PC-9 (cell line): Measurements from ENCODE around the gene EXD3. TPM values are rescaled to one million over a fixed set of nuclear protein-coding genes. Genes with fewer than 3 reads are reported as not detected.
"Not testable (repeated sequence)": the region's sequence is repeated elsewhere in the genome, so short reads cannot be mapped to it uniquely, and the experiment has no call there.

Source experiments
- BruUV-seq: library from RNA; stranded (reverse); fragments of 400-500 nt; replicated peaks from 2 replicates; lab custom pipeline; 2021; lab: Mats Ljungman, UMichigan
- CTCF ChIA-PET: fragments of 300-600 bp; sonication (Branson Sonifier 250); formaldehyde crosslinking; loops from one replicate; lab custom pipeline; 2022; ENCODE audit warnings: antibody characterized with exemption; lab: Charles Lee
- POLR2A ChIA-PET: fragments of 300-600 bp; sonication (Branson Sonifier 250); formaldehyde crosslinking; loops from one replicate; lab custom pipeline; 2022; ENCODE audit warnings: antibody characterized with exemption; ENCODE audit not compliant: unreplicated experiment; lab: Charles Lee
- DNase-seq, 2 experiments: peaks; one replicate each; pipeline versions ENCODE4 v3.0.0 to v3.0.0-alpha.2; 2015 to 2022; ENCODE audit warnings: mixed read lengths in 1 of 2
- H2AFZ ChIP-seq: fragments of 200-600 bp; sonication (generic); 2 replicates; pipeline ENCODE4 v1.8.1; 2017; ENCODE audit warnings: antibody characterized with exemption
- H3F3A ChIP-seq: fragments of 200-600 bp; sonication (generic); 2 replicates; pipeline ENCODE4 v1.8.1; 2017; ENCODE audit warnings: antibody characterized with exemption, mild to moderate bottlenecking, low read depth; ENCODE audit not compliant: insufficient read depth
- H3K27ac ChIP-seq: fragments of 200-600 bp; sonication (generic); 2 replicates; pipeline ENCODE4 v1.6.1; 2016; ENCODE audit warnings: mixed run types
- H3K27me3 ChIP-seq: fragments of 200-600 bp; sonication (generic); 2 replicates; pipeline ENCODE4 v1.6.1; 2016; ENCODE audit warnings: low read depth, mixed run types; ENCODE audit not compliant: insufficient read depth
- H3K36me3 ChIP-seq: fragments of 200-600 bp; sonication (generic); 2 replicates; pipeline ENCODE4 v1.6.1; 2016; ENCODE audit warnings: low read depth, mixed run types
- H3K4me1 ChIP-seq: fragments of 200-600 bp; sonication (generic); replicated peaks from 2 replicates; pipeline ENCODE4 v1.6.1; 2016; ENCODE audit warnings: mixed run types; ENCODE audit not compliant: insufficient read depth
- H3K4me2 ChIP-seq: fragments of 200-600 bp; sonication (generic); 2 replicates; pipeline ENCODE4 v1.6.1; 2017; ENCODE audit warnings: mixed run types
- H3K4me3 ChIP-seq: fragments of 200-600 bp; sonication (generic); 2 replicates; pipeline ENCODE4 v1.6.1; 2016; ENCODE audit warnings: mixed run types
- H3K79me2 ChIP-seq: fragments of 200-600 bp; sonication (generic); 2 replicates; pipeline ENCODE4 v1.6.1; 2017; ENCODE audit warnings: low read depth, mixed run types
- H3K9me2 ChIP-seq: fragments of 200-600 bp; sonication (generic); 2 replicates; pipeline ENCODE4 v1.8.1; 2017; ENCODE audit warnings: mild to moderate bottlenecking; ENCODE audit not compliant: insufficient read depth
- H3K9me3 ChIP-seq: fragments of 200-600 bp; sonication (generic); 2 replicates; pipeline ENCODE4 v1.8.1; 2016; ENCODE audit warnings: low read depth; ENCODE audit not compliant: insufficient read depth
- H4K20me1 ChIP-seq: fragments of 200-600 bp; sonication (generic); 2 replicates; pipeline ENCODE4 v1.8.1; 2017; ENCODE audit not compliant: insufficient read depth
- EZH2 ChIP-seq: fragments of 200-600 bp; sonication (generic); IDR thresholded peaks from 2 replicates; pipeline ENCODE4 v1.8.0; 2017; ENCODE audit warnings: antibody characterized with exemption, low read depth
- intact Hi-C: fragments of 100-400 bp; cut with micrococcal nuclease; formaldehyde crosslinking; loops from one replicate; pipeline ENCODE4 v1.10.0; 2022; ENCODE audit not compliant: unreplicated experiment
- total RNA-seq: library from RNA; stranded (reverse); gene quantifications from 2 replicates; pipeline ENCODE4 v1.2.3, GENCODE V29; 2021
- TF ChIP-seq, protein P1 (sequence below): fragments of 200-600 bp; sonication (generic); conservative IDR thresholded peaks from 2 replicates; pipeline ENCODE4 v1.6.1; 2017; ENCODE audit warnings: mixed run types, antibody characterized with exemption, mild to moderate bottlenecking, moderate library complexity

Gene EXD3
- total RNA-seq, 1 experiment from 2014 or later = 23.7 TPM

GRCh38 chr9:137331929-137332328 lies 91.0 kb downstream of the EXD3 start:
- Histone ChIP-seq H3K4me3 (no peak overlapping the region), H3K4me2 (no peak overlapping the region), H3K36me3 (no peaks in the 10 kb centered on the region), H3F3A (0 out of 2 replicates have a peak, but pooled peaks cover 6% of the 10 kb centered on the region), H3K4me1 (no peaks in the 10 kb centered on the region), H3K9me3 (no peaks in the 10 kb centered on the region; the same call in 1 of the 2 replicates), H3K27me3 (peaks cover 50% of the 10 kb centered on the region), H3K79me2 (no peaks in the 10 kb centered on the region), H3K27ac (no peak overlapping the region), H4K20me1 (no peaks in the 10 kb centered on the region), H2AFZ (no peak overlapping the region), H3K9me2 (no peaks in the 10 kb centered on the region)
- intact Hi-C loops = no loop called here
- DNase-seq = no peak
- TF ChIP-seq EZH2 = no peak
- TF ChIP-seq, protein P1, sequence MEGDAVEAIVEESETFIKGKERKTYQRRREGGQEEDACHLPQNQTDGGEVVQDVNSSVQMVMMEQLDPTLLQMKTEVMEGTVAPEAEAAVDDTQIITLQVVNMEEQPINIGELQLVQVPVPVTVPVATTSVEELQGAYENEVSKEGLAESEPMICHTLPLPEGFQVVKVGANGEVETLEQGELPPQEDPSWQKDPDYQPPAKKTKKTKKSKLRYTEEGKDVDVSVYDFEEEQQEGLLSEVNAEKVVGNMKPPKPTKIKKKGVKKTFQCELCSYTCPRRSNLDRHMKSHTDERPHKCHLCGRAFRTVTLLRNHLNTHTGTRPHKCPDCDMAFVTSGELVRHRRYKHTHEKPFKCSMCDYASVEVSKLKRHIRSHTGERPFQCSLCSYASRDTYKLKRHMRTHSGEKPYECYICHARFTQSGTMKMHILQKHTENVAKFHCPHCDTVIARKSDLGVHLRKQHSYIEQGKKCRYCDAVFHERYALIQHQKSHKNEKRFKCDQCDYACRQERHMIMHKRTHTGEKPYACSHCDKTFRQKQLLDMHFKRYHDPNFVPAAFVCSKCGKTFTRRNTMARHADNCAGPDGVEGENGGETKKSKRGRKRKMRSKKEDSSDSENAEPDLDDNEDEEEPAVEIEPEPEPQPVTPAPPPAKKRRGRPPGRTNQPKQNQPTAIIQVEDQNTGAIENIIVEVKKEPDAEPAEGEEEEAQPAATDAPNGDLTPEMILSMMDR = no peak
- no TSS peak for BruUV-seq
- CTCF ChIA-PET = no interaction called here
- POLR2A ChIA-PET = no interaction called here

GRCh38 chr9:137330689-137331088 lies 92.3 kb downstream of the EXD3 start:
- H3K27me3 ChIP-seq = peaks cover 41% of the 10 kb centered on the region
- BruUV-seq = no TSS peak
- no peaks in the 10 kb centered on the region for H3K36me3 ChIP-seq
- POLR2A ChIA-PET = no interaction called here
- no peak overlapping the region for H3K4me2 ChIP-seq
- H3K27ac ChIP-seq = no peak overlapping the region
- no peaks in the 10 kb centered on the region for H3K9me2 ChIP-seq
- no peak overlapping the region for H3K4me3 ChIP-seq
- H3K9me3 ChIP-seq = no peaks in the 10 kb centered on the region
- H3F3A ChIP-seq = 0 out of 2 replicates have a peak, but pooled peaks cover 6% of the 10 kb centered on the region
- H2AFZ ChIP-seq = no peak overlapping the region
- no peak for DNase-seq
- TF ChIP-seq, protein P1 = no peak
- TF ChIP-seq EZH2 = no peak
- no peaks in the 10 kb centered on the region for H4K20me1 ChIP-seq
- H3K79me2 ChIP-seq = no peaks in the 10 kb centered on the region
- intact Hi-C loops = no loop called here
- CTCF ChIA-PET = no interaction called here
- no peaks in the 10 kb centered on the region for H3K4me1 ChIP-seq

DNA sequence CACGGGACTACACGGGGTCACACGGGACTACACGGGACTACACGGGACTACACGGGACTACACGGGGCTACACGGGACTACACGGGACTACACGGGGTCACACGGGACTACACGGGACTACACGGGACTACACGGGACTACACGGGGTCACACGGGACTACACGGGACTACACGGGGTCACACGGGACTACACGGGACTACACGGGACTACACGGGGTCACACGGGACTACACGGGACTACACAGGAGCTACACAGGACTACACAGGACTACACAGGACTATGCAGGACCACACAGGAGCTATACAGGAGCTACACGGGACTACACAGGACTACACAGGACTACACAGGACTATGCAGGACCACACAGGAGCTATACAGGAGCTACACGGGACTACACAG lies 93.4 kb downstream of the EXD3 start:
- H3K4me1 ChIP-seq, H3K9me3 ChIP-seq, H3K9me2 ChIP-seq, DNase-seq, H3K4me2 ChIP-seq, intact Hi-C loops, H3K27ac ChIP-seq, H3K36me3 ChIP-seq, BruUV-seq, H2AFZ ChIP-seq, H3K4me3 ChIP-seq, H4K20me1 ChIP-seq, CTCF ChIA-PET, H3F3A ChIP-seq, H3K79me2 ChIP-seq, POLR2A ChIA-PET: not testable (repeated sequence)
- H3K27me3 ChIP-seq = peaks cover 39% of the 10 kb centered on the region

DNA sequence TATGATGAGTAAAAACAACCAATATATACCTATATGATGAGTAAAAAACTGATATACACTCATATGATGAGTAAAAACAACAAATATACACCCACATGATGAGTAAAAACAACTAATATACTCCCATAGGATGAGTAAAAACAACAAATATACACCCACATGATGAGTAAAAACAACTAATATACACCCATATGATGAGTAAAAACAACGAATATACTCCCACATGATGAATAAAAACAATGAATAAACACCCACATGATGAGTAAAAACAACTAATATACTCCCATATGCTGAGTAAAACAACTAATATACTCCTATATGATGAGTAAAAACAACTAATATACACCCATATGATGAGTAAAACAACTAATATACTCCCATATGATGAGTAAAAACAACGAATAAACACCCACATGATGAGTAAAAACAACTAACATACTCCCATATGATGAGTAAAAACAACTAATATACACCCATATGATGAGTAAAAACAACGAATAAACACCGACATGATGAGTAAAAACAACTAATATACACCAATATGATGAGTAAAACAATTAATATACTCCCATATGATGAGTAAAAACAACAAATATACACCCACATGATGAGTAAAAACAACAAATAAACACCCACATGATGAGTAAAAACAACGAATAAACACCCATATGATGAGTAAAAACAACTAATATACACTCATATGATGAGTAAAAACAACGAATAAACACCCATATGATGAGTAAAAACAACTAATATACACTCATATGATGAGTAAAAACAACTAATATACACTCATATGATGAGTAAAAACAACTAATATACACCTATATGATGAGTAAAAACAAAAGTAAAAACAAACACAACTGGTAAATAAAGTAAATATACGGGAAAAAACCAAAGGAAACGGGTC lies 95.1 kb downstream of the EXD3 start:
- H3K9me2 ChIP-seq, H3K4me3 ChIP-seq, H3K27ac ChIP-seq, H3K79me2 ChIP-seq, DNase-seq, intact Hi-C loops, H4K20me1 ChIP-seq, POLR2A ChIA-PET, CTCF ChIA-PET, H3K4me2 ChIP-seq, H3F3A ChIP-seq, H2AFZ ChIP-seq, H3K9me3 ChIP-seq, H3K4me1 ChIP-seq, BruUV-seq, H3K36me3 ChIP-seq: not testable (repeated sequence)
- peaks cover 24% of the 10 kb centered on the region for H3K27me3 ChIP-seq
